GM23338 (cell line): ENCODE data around the gene DCUN1D2. TPM values are rescaled to one million over a fixed set of nuclear protein-coding genes. Genes with fewer than 3 reads are reported as not detected.

ENCODE experiments used
- ATAC-seq: fragments of 200-7000 bp; cut with Tn5 transposase; 3 replicates; pipeline ENCODE4 v1.9.1; 2020
- DNase-seq: peaks from one replicate; pipeline ENCODE4 v3.0.0-alpha.2; 2015; ENCODE audit warnings: low spot score
- H2AFZ ChIP-seq: fragments of 200-600 bp; sonication (generic); 2 replicates; pipeline ENCODE4 v1.8.0; 2016; ENCODE audit warnings: antibody characterized with exemption, mild to moderate bottlenecking, moderate library complexity
- H3F3A ChIP-seq: fragments of 200-600 bp; sonication (generic); replicated peaks from 2 replicates; pipeline ENCODE4 v1.8.0; 2017; ENCODE audit warnings: antibody characterized with exemption, mixed run types, low read depth
- H3K27ac ChIP-seq: fragments of 200-600 bp; sonication (generic); 2 replicates; pipeline ENCODE4 v1.6.1; 2016; ENCODE audit warnings: low read depth
- H3K27me3 ChIP-seq: fragments of 200-600 bp; sonication (generic); 2 replicates; pipeline ENCODE4 v1.8.0; 2016; ENCODE audit warnings: mild to moderate bottlenecking, mixed run types, moderate library complexity; ENCODE audit not compliant: insufficient read depth
- H3K36me3 ChIP-seq: fragments of 200-600 bp; sonication (generic); 2 replicates; pipeline ENCODE4 v1.8.0; 2016; ENCODE audit warnings: mild to moderate bottlenecking; ENCODE audit not compliant: insufficient read depth
- H3K4me1 ChIP-seq: fragments of 200-600 bp; sonication (generic); 2 replicates; pipeline ENCODE4 v1.8.0; 2016; ENCODE audit warnings: mild to moderate bottlenecking, moderate library complexity; ENCODE audit not compliant: insufficient read depth
- H3K4me2 ChIP-seq: fragments of 200-600 bp; sonication (generic); 2 replicates; pipeline ENCODE4 v1.7.1; 2017; ENCODE audit warnings: mixed run types
- H3K4me3 ChIP-seq: fragments of 200-600 bp; sonication (generic); 2 replicates; pipeline ENCODE4 v1.6.1; 2016; ENCODE audit warnings: mixed run types
- H3K79me2 ChIP-seq: fragments of 200-600 bp; sonication (generic); replicated peaks from 2 replicates; pipeline ENCODE4 v1.8.0; 2017; ENCODE audit warnings: mild to moderate bottlenecking; ENCODE audit not compliant: insufficient read depth
- H3K9me2 ChIP-seq: fragments of 200-600 bp; sonication (generic); 2 replicates; pipeline ENCODE4 v1.8.0; 2017; ENCODE audit not compliant: insufficient read depth
- H4K20me1 ChIP-seq: fragments of 200-600 bp; sonication (generic); replicated peaks from 2 replicates; pipeline ENCODE4 v1.8.0; 2017; ENCODE audit warnings: mild to moderate bottlenecking; ENCODE audit not compliant: insufficient read depth
- H3K27ac Mint-ChIP-seq: 2 replicates; pipeline ENCODE4 v1.8.0; 2020; ENCODE audit warnings: inconsistent platforms, mild to moderate bottlenecking, moderate library complexity, mixed read lengths
- H3K27me3 Mint-ChIP-seq: 3 replicates; pipeline ENCODE4 v1.8.0; 2022; ENCODE audit warnings: low read depth, mild to moderate bottlenecking, moderate library complexity, mixed read lengths, inconsistent platforms; ENCODE audit not compliant: insufficient read depth, poor library complexity
- H3K36me3 Mint-ChIP-seq: 3 replicates; pipeline ENCODE4 v1.8.0; 2021; ENCODE audit warnings: low read depth, mild to moderate bottlenecking, inconsistent platforms, moderate library complexity, mixed read lengths
- H3K4me1 Mint-ChIP-seq: 3 replicates; pipeline ENCODE4 v1.8.0; 2020; ENCODE audit warnings: mild to moderate bottlenecking, inconsistent platforms, mixed read lengths
- H3K4me3 Mint-ChIP-seq: 3 replicates; pipeline ENCODE4 v1.8.0; 2021; ENCODE audit warnings: moderate library complexity, mild to moderate bottlenecking, inconsistent platforms, mixed read lengths
- H3K9me3 Mint-ChIP-seq: 3 replicates; pipeline ENCODE4 v1.8.0; 2020; ENCODE audit warnings: moderate library complexity, mild to moderate bottlenecking, inconsistent platforms, mixed read lengths
- CREB1 ChIP-seq: fragments of 250-450 bp; sonication (Bioruptor Pico); IDR thresholded peaks from 2 replicates; pipeline ENCODE4 v1.5.0; 2020; ENCODE audit warnings: low read depth, mild to moderate bottlenecking, moderate library complexity
- CTCF ChIP-seq, 2 experiments: fragments of 200-600 bp in 1 of 2; sonication (generic) in 1 of 2; conservative IDR thresholded peaks; 2 replicates each; pipeline versions ENCODE4 v1.5.1 to v1.6.1; 2016 to 2017; ENCODE audit warnings: antibody characterized with exemption in 2 of 2, low read depth in 2 of 2, mild to moderate bottlenecking in 2 of 2, moderate library complexity in 1 of 2
- ETS1 ChIP-seq: IDR thresholded peaks from 2 replicates; pipeline ENCODE4 v1.6.1; 2016; ENCODE audit warnings: antibody characterized with exemption
- EZH2 ChIP-seq: fragments of 200-600 bp; sonication (generic); IDR thresholded peaks from one replicate; pipeline ENCODE4 v1.8.0; 2017; ENCODE audit warnings: antibody characterized with exemption, mild to moderate bottlenecking, low read depth; ENCODE audit not compliant: unreplicated experiment
- ZNF331 ChIP-seq: fragments of 250-450 bp; sonication (Bioruptor Pico); IDR thresholded peaks from 2 replicates; pipeline ENCODE4 v1.5.0; 2020; ENCODE audit warnings: low read depth, mild to moderate bottlenecking, moderate library complexity
- polyA plus RNA-seq: library from polyadenylated mRNA; unstranded; fragments of >200 nt; fragmentation: Nextera tagmentation; extraction: Ambion mirVana; gene quantifications from 2 replicates; pipeline ENCODE4 v1.2.1, GENCODE V29; 2016
- total RNA-seq: library from RNA; depleted of rRNA; stranded (reverse); fragments of >200 nt; shearing (Covaris generic); gene quantifications from 2 replicates; pipeline ENCODE4 v1.2.3, GENCODE V29; 2014

Gene DCUN1D2
- total and polyA plus RNA-seq, 2 experiments from 2014 or later, result 12.3 to 38.0 TPM

- ATAC-seq (no peak), DNase-seq (no peak)
- Histone ChIP-seq H3K4me2 (no peak overlapping the region), H3K4me3 (no peak overlapping the region), H3K27me3 (no peaks in the 10 kb centered on the region), H3K79me2 (peaks cover 4% of the 10 kb centered on the region), H3F3A (0 out of 2 replicates have a peak, but pooled peaks cover 8% of the 10 kb centered on the region), H3K9me2 (no peaks in the 10 kb centered on the region), H4K20me1 (peaks cover 9% of the 10 kb centered on the region), H3K4me1 (peaks cover 7% of the 10 kb centered on the region; the same call in 1 of the 2 replicates), H3K27ac (no peak overlapping the region), H2AFZ (no peak overlapping the region), H3K36me3 (peaks cover 32% of the 10 kb centered on the region; the same call in 1 of the 2 replicates)
- Mint-ChIP-seq H3K27ac (no peak overlapping the region), H3K4me3 (no peak overlapping the region), H3K9me3 (no peaks in the 10 kb centered on the region), H3K27me3 (peaks cover 10% of the 10 kb centered on the region), H3K4me1 (peaks cover 6% of the 10 kb centered on the region; the same call in 2 of the 3 replicates), H3K36me3 (peaks cover 62% of the 10 kb centered on the region)
- TF ChIP-seq CTCF (conservative IDR thresholded peaks at IDR 0.05; ENCODE audit: low read depth in 2 of 2) (no peak), ETS1 (no peak), EZH2 (no peak), ZNF331 (CRISPR knock-in tag) (no peak)
Measured at GRCh38 chr13:113460064-113460555, 30.4 kb downstream of the DCUN1D2 start.

- peak overlapping the region; percentile 79 for H3K27ac ChIP-seq
- peaks cover under 1% of the 10 kb centered on the region; the same call in 1 of the 2 replicates for H3K79me2 ChIP-seq
- TF ChIP-seq CTCF (conservative IDR thresholded peaks at IDR 0.05; ENCODE audit: low read depth in 2 of 2), result peak; percentile 31 to 49; a peak in 2 of 4 replicates
- TF ChIP-seq ZNF331 (CRISPR knock-in tag), result no peak
- no peak for TF ChIP-seq CREB1 (CRISPR knock-in tag)
- no peak for TF ChIP-seq EZH2
- H3K9me2 ChIP-seq, result no peaks in the 10 kb centered on the region
- no peak overlapping the region for H3K4me3 ChIP-seq
- H2AFZ ChIP-seq, result no peak overlapping the region
- H3K36me3 ChIP-seq, result peaks cover 32% of the 10 kb centered on the region; the same call in 1 of the 2 replicates
- Mint-ChIP-seq H3K4me3 (no peak overlapping the region), H3K27me3 (peaks cover 15% of the 10 kb centered on the region), H3K36me3 (peaks cover 66% of the 10 kb centered on the region), H3K9me3 (no peaks in the 10 kb centered on the region), H3K27ac (peak overlapping the region; percentile 76; the same call in 1 of the 2 replicates), H3K4me1 (peaks cover 6% of the 10 kb centered on the region; the same call in 2 of the 3 replicates)
- H3K4me1 ChIP-seq, result peaks cover 7% of the 10 kb centered on the region; the same call in 1 of the 2 replicates
- DNase-seq (peak; percentile 59), ATAC-seq (peak; percentile 78)
- 0 out of 2 replicates have a peak, but pooled peaks cover 6% of the 10 kb centered on the region for H3F3A ChIP-seq
- H4K20me1 ChIP-seq, result peaks cover 5% of the 10 kb centered on the region; the same call in 1 of the 2 replicates
- H3K27me3 ChIP-seq, result no peaks in the 10 kb centered on the region
- H3K4me2 ChIP-seq, result no peak overlapping the region
Measured at GRCh38 chr13:113458253-113459065, 32.1 kb downstream of the DCUN1D2 start.
